Loucy (cell line): ENCODE measurements around the gene SLC6A19.

Source experiments
- H2AFZ ChIP-seq: fragments of 200-600 bp; sonication (generic); 2 replicates; pipeline ENCODE4 v1.6.0; 2016; ENCODE audit warnings: antibody characterized with exemption, mild to moderate bottlenecking, low read length, moderate library complexity
- H3F3A ChIP-seq: fragments of 200-600 bp; 2 replicates; pipeline ENCODE4 v1.6.0; 2016; ENCODE audit warnings: antibody characterized with exemption, low read depth, mild to moderate bottlenecking
- H3K27me3 ChIP-seq: fragments of 200-600 bp; sonication (generic); 2 replicates; pipeline ENCODE4 v1.6.1; 2014; ENCODE audit warnings: low read length, mild to moderate bottlenecking; ENCODE audit not compliant: insufficient read depth, poor library complexity, severe bottlenecking
- H3K36me3 ChIP-seq: fragments of 200-600 bp; sonication (generic); 2 replicates; pipeline ENCODE4 v1.6.1; 2016; ENCODE audit warnings: low read length; ENCODE audit not compliant: insufficient read depth
- H3K4me1 ChIP-seq: fragments of 200-600 bp; sonication (generic); 2 replicates; pipeline ENCODE4 v1.5.1; 2014; ENCODE audit warnings: low read length, mild to moderate bottlenecking; ENCODE audit not compliant: insufficient read depth, poor library complexity, severe bottlenecking
- H3K4me2 ChIP-seq: fragments of 200-600 bp; sonication (generic); 2 replicates; pipeline ENCODE4 v1.6.0; 2014; ENCODE audit warnings: antibody characterized with exemption, low read length, low read depth, mild to moderate bottlenecking; ENCODE audit not compliant: poor library complexity, severe bottlenecking
- H3K4me3 ChIP-seq: fragments of 200-600 bp; sonication (generic); 2 replicates; pipeline ENCODE4 v1.5.1; 2014; ENCODE audit warnings: low read length, mild to moderate bottlenecking, mixed read lengths; ENCODE audit not compliant: poor library complexity, severe bottlenecking
- H3K79me2 ChIP-seq: fragments of 200-600 bp; sonication (generic); 2 replicates; pipeline ENCODE4 v1.6.1; 2014; ENCODE audit warnings: low read length; ENCODE audit not compliant: insufficient read depth
- H3K9ac ChIP-seq: fragments of 200-600 bp; sonication (generic); 2 replicates; pipeline ENCODE4 v1.6.0; 2014; ENCODE audit warnings: mild to moderate bottlenecking, low read depth, low read length, moderate library complexity; ENCODE audit not compliant: poor library complexity, severe bottlenecking
- H3K9me2 ChIP-seq: fragments of 200-600 bp; sonication (generic); replicated peaks from 2 replicates; pipeline ENCODE4 v1.6.1; 2016; ENCODE audit warnings: low read depth, low read length, mixed read lengths
- H3K9me3 ChIP-seq: fragments of 200-600 bp; sonication (generic); 2 replicates; pipeline ENCODE4 v1.6.1; 2014; ENCODE audit warnings: mild to moderate bottlenecking, antibody characterized with exemption, low read length, low read depth; ENCODE audit not compliant: insufficient read depth
- H4K20me1 ChIP-seq: fragments of 200-600 bp; sonication (generic); 2 replicates; pipeline ENCODE4 v1.6.0; 2014; ENCODE audit warnings: antibody characterized with exemption, low read length, mild to moderate bottlenecking; ENCODE audit not compliant: insufficient read depth, poor library complexity, severe bottlenecking
- CTCF ChIP-seq: fragments of 200-600 bp; sonication (generic); conservative IDR thresholded peaks from 2 replicates; pipeline ENCODE4 v1.5.1; 2014; ENCODE audit warnings: mild to moderate bottlenecking, antibody characterized with exemption, low read length
- EZH2phosphoT487 ChIP-seq: fragments of 200-600 bp; IDR thresholded peaks from 2 replicates; pipeline ENCODE4 v1.6.1; 2018; ENCODE audit warnings: antibody characterized with exemption, mild to moderate bottlenecking, moderate library complexity, borderline replicate concordance

Gene SLC6A19

GRCh38 chr5:1220351-1220750 lies 19.0 kb downstream of the SLC6A19 start:
- no peaks in the 10 kb centered on the region for H4K20me1 ChIP-seq
- H3K9me2 ChIP-seq, result no peaks in the 10 kb centered on the region
- H3K9ac ChIP-seq, result no peak overlapping the region
- no peaks in the 10 kb centered on the region for H3K79me2 ChIP-seq
- H3K4me3 ChIP-seq, result no peak overlapping the region
- H3K4me1 ChIP-seq, result peaks cover 16% of the 10 kb centered on the region
- no peaks in the 10 kb centered on the region for H3K27me3 ChIP-seq
- H3K4me2 ChIP-seq, result no peak overlapping the region
- H3K9me3 ChIP-seq, result no peaks in the 10 kb centered on the region
- no peak for TF ChIP-seq CTCF
- no peak for TF ChIP-seq EZH2phosphoT487
- no peaks in the 10 kb centered on the region for H3F3A ChIP-seq
- no peaks in the 10 kb centered on the region for H3K36me3 ChIP-seq
- no peak overlapping the region for H2AFZ ChIP-seq

- Histone ChIP-seq H3F3A (no peaks in the 10 kb centered on the region), H3K79me2 (no peaks in the 10 kb centered on the region), H2AFZ (no peak overlapping the region), H3K4me1 (peaks cover 16% of the 10 kb centered on the region), H3K9me3 (no peaks in the 10 kb centered on the region), H3K36me3 (no peaks in the 10 kb centered on the region), H3K9ac (no peak overlapping the region), H3K27me3 (no peaks in the 10 kb centered on the region), H3K9me2 (no peaks in the 10 kb centered on the region), H3K4me3 (no peak overlapping the region), H4K20me1 (no peaks in the 10 kb centered on the region), H3K4me2 (no peak overlapping the region)
- TF ChIP-seq EZH2phosphoT487, result no peak
- TF ChIP-seq CTCF, result no peak
Observed at GRCh38 chr5:1220831-1221230, 19.4 kb downstream of the SLC6A19 start.

GRCh38 chr5:1221721-1222120 lies 20.3 kb downstream of the SLC6A19 start:
- Histone ChIP-seq H2AFZ (no peak overlapping the region), H3K4me3 (no peak overlapping the region), H3K9me2 (no peaks in the 10 kb centered on the region), H3K27me3 (no peaks in the 10 kb centered on the region), H4K20me1 (no peaks in the 10 kb centered on the region), H3K4me2 (no peak overlapping the region), H3K36me3 (no peaks in the 10 kb centered on the region), H3F3A (no peaks in the 10 kb centered on the region), H3K9me3 (no peaks in the 10 kb centered on the region), H3K9ac (no peak overlapping the region), H3K4me1 (peaks cover 25% of the 10 kb centered on the region), H3K79me2 (no peaks in the 10 kb centered on the region)
- TF ChIP-seq CTCF, result no peak
- TF ChIP-seq EZH2phosphoT487, result no peak
